GM12878 (cell line): ENCODE results near the gene DCST1. TPM values are rescaled to one million over a fixed set of nuclear protein-coding genes. Genes with fewer than 3 reads are reported as not detected.

Experiments
- ATAC-seq: fragments of 200-7000 bp; cut with Tn5 transposase; 3 replicates; pipeline ENCODE4 v1.9.1; 2020; ENCODE audit warnings: mild to moderate bottlenecking, moderate library complexity
- BruUV-seq: library from RNA; stranded (reverse); fragments of 400-500 nt; replicated peaks from 2 replicates; lab custom pipeline; 2021; lab: Mats Ljungman, UMichigan
- CTCF ChIA-PET: fragments of 300-600 bp; sonication (Branson Sonifier 250); formaldehyde crosslinking; extraction: SDS; loops from one replicate; lab custom pipeline; 2021; ENCODE audit warnings: inconsistent platforms; lab: Yijun Ruan, JAX
- POLR2A ChIA-PET: fragments of 350-600 bp; formaldehyde crosslinking; extraction: SDS; loops from one replicate; lab custom pipeline; 2021; ENCODE audit warnings: inconsistent platforms; lab: Charles Lee
- RAD21 ChIA-PET: fragments of 300-600 bp; sonication (Branson Sonifier 250); formaldehyde crosslinking; loops from one replicate; lab custom pipeline; 2023; ENCODE audit warnings: antibody characterized with exemption; ENCODE audit not compliant: unreplicated experiment; lab: Charles Lee
- SMC1A ChIA-PET: fragments of 300-600 bp; sonication (Branson Sonifier 250); formaldehyde crosslinking; loops from one replicate; lab custom pipeline; 2023; ENCODE audit not compliant: unreplicated experiment, uncharacterized antibody; lab: Charles Lee
- DNase-seq: peaks from one replicate; pipeline ENCODE4 v3.0.0-alpha.2; 2011; ENCODE audit warnings: low read depth, low spot score
- FAIRE-seq: peaks from 3 replicates; lab custom pipeline; 2011; peaks lifted over from hg19 to GRCh38; lab: Jason Lieb, UNC
- H2AFZ ChIP-seq: 2 replicates; pipeline ENCODE4 v1.6.0; 2011; ENCODE audit warnings: low read depth, low read length, control low read depth; ENCODE audit not compliant: control insufficient read depth
- H3K27ac ChIP-seq: 2 replicates; pipeline ENCODE4 v1.5.1; 2011; ENCODE audit warnings: control low read depth; ENCODE audit not compliant: control insufficient read depth, insufficient read depth
- H3K27me3 ChIP-seq, 2 experiments: replicated peaks in 1 of 2; 2 replicates each; pipeline versions ENCODE4 v1.6.0 to v1.6.1; 2011; ENCODE audit warnings: low read length in 1 of 2; ENCODE audit not compliant: control insufficient read depth in 2 of 2, insufficient read depth in 2 of 2
- H3K36me3 ChIP-seq, 2 experiments: 2 replicates each; pipeline ENCODE4 v1.5.1; 2011; ENCODE audit warnings: low read length in 1 of 2; ENCODE audit not compliant: control insufficient read depth in 2 of 2, insufficient read depth in 2 of 2
- H3K4me1 ChIP-seq: 2 replicates; pipeline ENCODE4 v1.6.1; 2011; ENCODE audit warnings: mild to moderate bottlenecking, low read length, moderate library complexity, mixed read lengths; ENCODE audit not compliant: control insufficient read depth, insufficient read depth
- H3K4me2 ChIP-seq: 2 replicates; pipeline ENCODE4 v1.6.0; 2011; ENCODE audit warnings: control low read depth; ENCODE audit not compliant: control insufficient read depth, insufficient read depth
- H3K4me3 ChIP-seq: fragments of 200-600 bp; sonication (generic); 2 replicates; pipeline ENCODE4 v1.5.1; 2016
- H3K79me2 ChIP-seq: 2 replicates; pipeline ENCODE4 v1.6.0; 2011; ENCODE audit warnings: low read length; ENCODE audit not compliant: control insufficient read depth, insufficient read depth
- H3K9ac ChIP-seq: 2 replicates; pipeline ENCODE4 v1.8.0; 2011; ENCODE audit warnings: low read length, control low read depth, mixed read lengths; ENCODE audit not compliant: control insufficient read depth, insufficient read depth
- H3K9me3 ChIP-seq: replicated peaks from 3 replicates; pipeline ENCODE4 v1.5.1; 2011; ENCODE audit warnings: mild to moderate bottlenecking, low read length; ENCODE audit not compliant: control insufficient read depth, insufficient read depth
- H4K20me1 ChIP-seq: 2 replicates; pipeline ENCODE4 v1.6.0; 2011; ENCODE audit not compliant: control insufficient read depth, insufficient read depth
- ATF3 ChIP-seq: IDR thresholded peaks from 2 replicates; pipeline ENCODE4 v1.6.1; 2011; ENCODE audit warnings: low read depth, mild to moderate bottlenecking, low read length, moderate library complexity, borderline replicate concordance; ENCODE audit errors: extremely low read depth
- BACH1 ChIP-seq: fragments of 450-650 bp; IDR thresholded peaks from 2 replicates; pipeline ENCODE4 v1.6.1; 2017; ENCODE audit warnings: mild to moderate bottlenecking, borderline replicate concordance
- BHLHE40 ChIP-seq, 2 experiments: fragments of 450-650 bp in 1 of 2; IDR thresholded peaks; 2 replicates each; pipeline ENCODE4 v1.6.1; 2011 to 2017; ENCODE audit warnings: low read depth in 2 of 2, borderline replicate concordance in 1 of 2, improper control_type of control experiment in 1 of 2, low read length in 1 of 2, mild to moderate bottlenecking in 1 of 2
- EGR1 ChIP-seq, 2 experiments: IDR thresholded peaks; 1 replicate in 1 of 2; 2 replicates in 1 of 2; pipeline ENCODE4 v1.6.1; 2011 to 2012; ENCODE audit warnings: low read depth in 2 of 2, low read length in 2 of 2, borderline replicate concordance in 1 of 2, mild to moderate bottlenecking in 1 of 2, moderate library complexity in 1 of 2
- EZH2 ChIP-seq: IDR thresholded peaks from 2 replicates; pipeline ENCODE4 v1.6.1; 2012; ENCODE audit warnings: low read depth, mild to moderate bottlenecking, control low read depth, inconsistent platforms, low read length, borderline replicate concordance; ENCODE audit not compliant: control insufficient read depth
- GATAD2B ChIP-seq: fragments of 450-650 bp; conservative IDR thresholded peaks from 2 replicates; pipeline ENCODE4 v1.6.1; 2017; ENCODE audit warnings: low read depth, mild to moderate bottlenecking, moderate library complexity
- MEF2A ChIP-seq: IDR thresholded peaks from 2 replicates; pipeline ENCODE4 v1.6.1; 2011; ENCODE audit warnings: low read depth, mild to moderate bottlenecking, low read length, moderate library complexity; ENCODE audit not compliant: insufficient read depth
- MEF2B ChIP-seq: fragments of 450-650 bp; IDR thresholded peaks from 2 replicates; pipeline ENCODE4 v1.6.1; 2018; ENCODE audit warnings: mild to moderate bottlenecking, moderate library complexity; ENCODE audit not compliant: partially characterized antibody, poor library complexity, severe bottlenecking
- MYB ChIP-seq: fragments of 150-350 bp; IDR thresholded peaks from 2 replicates; pipeline ENCODE4 v1.6.1; 2014; ENCODE audit warnings: mild to moderate bottlenecking, low read depth, low read length, borderline replicate concordance
- NR2F1 ChIP-seq: fragments of 450-650 bp; conservative IDR thresholded peaks from 2 replicates; pipeline ENCODE4 v1.6.1; 2017; ENCODE audit warnings: mild to moderate bottlenecking
- RAD51 ChIP-seq: fragments of 450-650 bp; IDR thresholded peaks from 2 replicates; pipeline ENCODE4 v1.6.1; 2016; ENCODE audit warnings: moderate library complexity, mild to moderate bottlenecking, inconsistent platforms
- SUZ12 ChIP-seq: fragments of 200-600 bp; sonication (generic); IDR thresholded peaks from one replicate; pipeline ENCODE4 v1.6.1; 2018; ENCODE audit warnings: antibody characterized with exemption, mild to moderate bottlenecking; ENCODE audit not compliant: unreplicated experiment
- YY1 ChIP-seq: IDR thresholded peaks from 2 replicates; pipeline ENCODE4 v1.6.1; 2011; ENCODE audit warnings: low read depth, mild to moderate bottlenecking, low read length
- WGBS: methylation state at CpG from one replicate; pipeline ENCODE4 v1.1.6; 2016; ENCODE audit warnings: low lambda C conversion rate; ENCODE audit not compliant: insufficient replicate concordance, insufficient coverage; ENCODE audit errors: missing lambda C conversion rate; 5-methylcytosine and 5-hydroxymethylcytosine counted together
- in situ Hi-C: fragments of 300-500 bp; cut with MboI; formaldehyde crosslinking; loops from 9 replicates; pipeline ENCODE4 v1.14.3; 2018; ENCODE audit warnings: mixed read lengths
- intact Hi-C: fragments of 100-400 bp; cut with micrococcal nuclease; formaldehyde crosslinking; loops from one replicate; pipeline ENCODE4 v1.14.2; 2022; ENCODE audit not compliant: unreplicated experiment
- polyA plus RNA-seq, 11 experiments: library from polyadenylated mRNA; depleted of rRNA in 4 of 11; unstranded in 6 of 11; stranded (reverse) in 5 of 11; fragments of >200 nt; fragmentation: Nextera tagmentation in 4 of 11; fragmentation: Illumina TruSeq in 1 of 11; extraction: Ambion mirVana in 4 of 11; extraction: Trizol in 1 of 11; gene quantifications; 1 replicate in 1 of 11; 2 replicates in 10 of 11; pipeline versions ENCODE4 v1.2.1 to v1.2.3, GENCODE V29; 2011 to 2016; ENCODE audit warnings: inconsistent platforms in 2 of 11, missing spikeins in 2 of 11, low read depth in 1 of 11
- total RNA-seq, 4 experiments: library from RNA; depleted of rRNA in 3 of 4; stranded (reverse); fragments of >200 nt in 3 of 4; fragmentation: Illumina TruSeq in 1 of 4; extraction: Trizol in 1 of 4; gene quantifications; 2 replicates each; pipeline versions ENCODE4 v1.2.1 to v1.2.3, GENCODE V29; 2013 to 2021
- TF ChIP-seq, protein P1 (sequence below): IDR thresholded peaks from 2 replicates; pipeline ENCODE4 v1.6.1; 2011; ENCODE audit warnings: low read depth, low read length, improper control_type of control experiment, borderline replicate concordance
- TF ChIP-seq, protein P2 (sequence below): IDR thresholded peaks from 2 replicates; pipeline ENCODE4 v1.6.1; 2011; ENCODE audit warnings: borderline replicate concordance, low read depth, mild to moderate bottlenecking, moderate library complexity, mixed read lengths, low read length; ENCODE audit not compliant: insufficient read depth; ENCODE audit errors: extremely low read length
- TF ChIP-seq, protein P3 (sequence below): fragments of 450-650 bp; IDR thresholded peaks from 2 replicates; pipeline ENCODE4 v1.6.1; 2016; ENCODE audit warnings: mild to moderate bottlenecking

DCST1 gene
- total and polyA plus RNA-seq, 10 of the 15 experiments (the other 5 are each of a cell fraction or from before 2014, with no cell fraction given) = not detected

GRCh38 chr1:155080312-155081228, 46.9 kb downstream of the DCST1 start:
- Histone ChIP-seq H3K4me2 (peak overlapping the region; percentile 12; the same call in 1 of the 2 replicates), H3K4me3 (no peak overlapping the region; the same call in 1 of the 2 replicates), H3K27ac (no peak overlapping the region), H2AFZ (no peak overlapping the region), H3K79me2 (no peaks in the 10 kb centered on the region), H3K4me1 (peaks cover 35% of the 10 kb centered on the region), H3K9ac (no peak overlapping the region), H3K27me3 (peaks cover 23 to 26% of the 10 kb centered on the region in 2 experiments), H3K36me3 (no peaks in the 10 kb centered on the region), H4K20me1 (no peaks in the 10 kb centered on the region), H3K9me3 (no peaks in the 10 kb centered on the region)
- RAD21 ChIA-PET = interaction anchor here (1.6 kb wide), 1 partner anchor 16 kb away, joined by 6 read pairs; no protein-coding TSS in a partner anchor
- SMC1A ChIA-PET = interaction anchor here (0.9 to 1.7 kb wide), 3 partner anchors 17 to 26 kb away, joined by 4 to 8 read pairs (median 4); partner anchors contain the start of gene EFNA4
- WGBS = 2% methylated on average over 59 of the region's 71 CpGs
- CTCF ChIA-PET = interaction anchor here (1.0 to 4.4 kb wide), 6 partner anchors 9 to 92 kb away, joined by 3 to 27 read pairs (median 4); partner anchors contain the start of genes ADAM15, EFNA4 and KRTCAP2
- TF ChIP-seq EZH2 (0 out of 2 replicates have a peak, but pooled peaks have one; percentile 18), MEF2B (peak; percentile 34), RAD51 (peak; percentile 94), ATF3 (peak; percentile 75; the same call in 1 of the 2 replicates), BACH1 (peak; percentile 35; the same call in 1 of the 2 replicates), EGR1 (IDR thresholded peaks at IDR 0.05; ENCODE audit: borderline replicate concordance in 1 of 2, low read depth in 2 of 2, low read length in 2 of 2) (peak in 1 of 2 experiments; percentile 26; a peak in 1 of 3 replicates), YY1 (no peak), GATAD2B (0 out of 2 replicates have a peak, but pooled peaks have one; percentile 53), MEF2A (no peak), MYB (no peak), BHLHE40 (IDR thresholded peaks at IDR 0.05; ENCODE audit: borderline replicate concordance in 1 of 2, low read depth in 2 of 2, low read length in 1 of 2) (peak; percentile 94 to 99), NR2F1 (0 out of 2 replicates have a peak, but pooled peaks have one; percentile 33), SUZ12 (peak; percentile 44)
- TF ChIP-seq, protein P1, sequence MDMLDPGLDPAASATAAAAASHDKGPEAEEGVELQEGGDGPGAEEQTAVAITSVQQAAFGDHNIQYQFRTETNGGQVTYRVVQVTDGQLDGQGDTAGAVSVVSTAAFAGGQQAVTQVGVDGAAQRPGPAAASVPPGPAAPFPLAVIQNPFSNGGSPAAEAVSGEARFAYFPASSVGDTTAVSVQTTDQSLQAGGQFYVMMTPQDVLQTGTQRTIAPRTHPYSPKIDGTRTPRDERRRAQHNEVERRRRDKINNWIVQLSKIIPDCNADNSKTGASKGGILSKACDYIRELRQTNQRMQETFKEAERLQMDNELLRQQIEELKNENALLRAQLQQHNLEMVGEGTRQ = peak; percentile 76
- TF ChIP-seq, protein P2, sequence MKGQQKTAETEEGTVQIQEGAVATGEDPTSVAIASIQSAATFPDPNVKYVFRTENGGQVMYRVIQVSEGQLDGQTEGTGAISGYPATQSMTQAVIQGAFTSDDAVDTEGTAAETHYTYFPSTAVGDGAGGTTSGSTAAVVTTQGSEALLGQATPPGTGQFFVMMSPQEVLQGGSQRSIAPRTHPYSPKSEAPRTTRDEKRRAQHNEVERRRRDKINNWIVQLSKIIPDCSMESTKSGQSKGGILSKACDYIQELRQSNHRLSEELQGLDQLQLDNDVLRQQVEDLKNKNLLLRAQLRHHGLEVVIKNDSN = peak; percentile 90
- TF ChIP-seq, protein P3, sequence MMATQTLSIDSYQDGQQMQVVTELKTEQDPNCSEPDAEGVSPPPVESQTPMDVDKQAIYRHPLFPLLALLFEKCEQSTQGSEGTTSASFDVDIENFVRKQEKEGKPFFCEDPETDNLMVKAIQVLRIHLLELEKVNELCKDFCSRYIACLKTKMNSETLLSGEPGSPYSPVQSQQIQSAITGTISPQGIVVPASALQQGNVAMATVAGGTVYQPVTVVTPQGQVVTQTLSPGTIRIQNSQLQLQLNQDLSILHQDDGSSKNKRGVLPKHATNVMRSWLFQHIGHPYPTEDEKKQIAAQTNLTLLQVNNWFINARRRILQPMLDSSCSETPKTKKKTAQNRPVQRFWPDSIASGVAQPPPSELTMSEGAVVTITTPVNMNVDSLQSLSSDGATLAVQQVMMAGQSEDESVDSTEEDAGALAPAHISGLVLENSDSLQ = peak; percentile 22; the same call in 1 of the 2 replicates
- no TSS peak for BruUV-seq
- in situ Hi-C loops = no loop called here
- FAIRE-seq (no peak), ATAC-seq (no peak), DNase-seq (no peak)
- POLR2A ChIA-PET = interaction anchor here (1.5 kb wide), 1 partner anchor 16 kb away, joined by 4 read pairs; no protein-coding TSS in a partner anchor
- intact Hi-C loops = loop anchor here (10.0 kb wide), 1 partner anchor 596 kb away; no protein-coding TSS in a partner anchor
